Measurements from ENCODE around the gene PRELID2.
A peak's percentile ranks its signal among the peaks of the same experiment; 100 is the strongest.
"Not testable (repeated sequence)": the region's sequence is repeated elsewhere in the genome, so short reads cannot be mapped to it uniquely, and the experiment has no call there.

Gene PRELID2

DNA sequence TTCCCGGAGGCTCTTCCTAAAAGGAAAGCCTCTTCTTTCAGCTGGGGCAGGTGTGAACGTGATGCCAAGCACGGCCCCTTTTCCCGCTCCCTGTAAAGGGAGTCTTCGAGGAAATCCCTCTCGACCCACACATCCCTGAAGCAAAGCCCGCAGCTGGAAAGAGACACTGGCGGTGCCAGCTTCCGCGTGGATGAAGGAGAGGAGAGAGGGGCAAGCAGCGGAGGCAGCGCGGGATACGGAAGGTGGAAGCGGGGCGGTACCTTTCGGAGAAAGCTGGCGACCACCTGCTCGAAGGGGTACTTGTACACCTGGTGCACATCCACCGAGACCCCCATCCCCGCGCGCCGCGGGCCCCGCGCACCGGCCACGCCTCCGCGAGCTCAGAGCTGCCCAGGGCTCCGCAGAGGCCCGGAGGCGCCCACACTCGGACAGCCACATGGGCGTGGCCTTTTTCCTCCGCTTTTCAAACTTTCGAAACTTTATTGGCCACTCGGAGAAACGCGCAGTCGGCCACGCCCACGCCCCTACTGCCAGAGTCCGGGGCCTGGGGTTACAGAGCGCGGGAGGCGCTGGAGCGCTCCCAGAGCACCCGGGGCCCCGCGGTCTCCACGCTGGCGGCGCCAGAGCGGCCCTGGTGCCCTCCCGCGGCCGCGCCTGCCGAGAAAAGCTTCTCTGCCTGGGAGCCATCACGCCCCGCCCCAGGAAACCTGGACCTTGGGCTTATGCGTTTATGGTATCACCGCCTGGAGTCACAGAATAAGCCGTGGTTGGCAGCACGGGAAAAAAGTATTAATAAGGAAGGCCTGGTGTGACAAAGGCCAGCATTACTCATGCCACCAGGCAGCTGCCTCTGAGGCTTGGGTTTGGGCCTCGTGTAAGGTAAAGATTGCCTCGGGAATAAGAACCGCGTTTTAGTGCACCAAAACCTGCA, at the start of gene PRELID2:
Gene PRELID2 (minus strand): TSS at position 426 of the 931 bp plus-strand sequence. CDS start 91 bp downstream, at position 335.
- TF ChIP-seq, protein P1, sequence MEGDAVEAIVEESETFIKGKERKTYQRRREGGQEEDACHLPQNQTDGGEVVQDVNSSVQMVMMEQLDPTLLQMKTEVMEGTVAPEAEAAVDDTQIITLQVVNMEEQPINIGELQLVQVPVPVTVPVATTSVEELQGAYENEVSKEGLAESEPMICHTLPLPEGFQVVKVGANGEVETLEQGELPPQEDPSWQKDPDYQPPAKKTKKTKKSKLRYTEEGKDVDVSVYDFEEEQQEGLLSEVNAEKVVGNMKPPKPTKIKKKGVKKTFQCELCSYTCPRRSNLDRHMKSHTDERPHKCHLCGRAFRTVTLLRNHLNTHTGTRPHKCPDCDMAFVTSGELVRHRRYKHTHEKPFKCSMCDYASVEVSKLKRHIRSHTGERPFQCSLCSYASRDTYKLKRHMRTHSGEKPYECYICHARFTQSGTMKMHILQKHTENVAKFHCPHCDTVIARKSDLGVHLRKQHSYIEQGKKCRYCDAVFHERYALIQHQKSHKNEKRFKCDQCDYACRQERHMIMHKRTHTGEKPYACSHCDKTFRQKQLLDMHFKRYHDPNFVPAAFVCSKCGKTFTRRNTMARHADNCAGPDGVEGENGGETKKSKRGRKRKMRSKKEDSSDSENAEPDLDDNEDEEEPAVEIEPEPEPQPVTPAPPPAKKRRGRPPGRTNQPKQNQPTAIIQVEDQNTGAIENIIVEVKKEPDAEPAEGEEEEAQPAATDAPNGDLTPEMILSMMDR (conservative IDR thresholded peaks at IDR 0.05), result no peak; the same call in 1 of the 2 replicates
- H3K27ac ChIP-seq, result peak within 1 kb of the TSS; percentile 43; the same call in 1 of the 2 replicates

DNA sequence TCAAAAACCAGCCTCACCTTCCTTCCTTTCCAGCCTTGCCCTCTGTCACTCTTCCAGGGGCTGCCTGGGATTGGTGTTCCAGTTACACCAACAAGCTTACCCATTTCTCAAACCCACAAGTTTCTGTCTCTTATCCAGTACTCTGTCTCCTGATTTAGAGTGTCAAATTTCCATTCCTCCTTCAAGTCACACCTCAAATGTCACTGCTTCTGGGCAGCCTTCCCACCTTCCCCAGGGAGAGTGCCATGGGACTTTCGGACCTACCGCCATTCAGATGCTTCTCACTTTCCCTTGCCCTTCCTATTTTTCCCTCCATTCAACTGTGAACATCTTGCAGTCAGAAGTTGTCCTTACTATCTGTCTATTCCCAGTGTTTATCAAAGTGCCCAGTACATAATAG, 39.6 kb upstream of the PRELID2 start:
- no peak overlapping the region for H3K27ac ChIP-seq
- TF ChIP-seq, protein P1 (conservative IDR thresholded peaks at IDR 0.05), result no peak

DNA sequence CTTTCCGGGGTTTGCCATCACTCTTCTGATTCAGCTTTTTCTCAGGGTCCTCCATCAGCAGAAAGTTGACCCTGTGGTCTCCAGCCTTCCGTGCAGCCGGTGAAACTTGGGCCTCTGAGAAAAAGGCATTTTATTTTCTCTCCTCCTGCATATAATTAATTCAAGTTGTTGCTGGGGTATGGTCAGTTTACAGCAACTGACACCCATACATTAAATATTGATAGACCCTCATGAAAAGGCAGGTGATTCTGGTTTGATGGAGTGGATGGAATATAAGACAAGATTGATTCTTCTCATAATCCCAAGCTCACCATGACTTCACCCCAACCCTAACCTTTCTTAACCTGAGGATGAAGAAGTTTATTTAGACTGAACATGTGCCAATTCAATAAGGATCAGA, 37.8 kb upstream of the PRELID2 start, which contains the start of gene GRXCR2:
Gene GRXCR2 (minus strand): TSS at position 101 of the 400 bp plus-strand sequence. CDS start 46 bp downstream, at position 55.
- no peak within 1 kb of the TSS for H3K27ac ChIP-seq
- TF ChIP-seq, protein P1 (conservative IDR thresholded peaks at IDR 0.05), result no peak

- TF ChIP-seq, protein P1 (conservative IDR thresholded peaks at IDR 0.05), result no peak
- no peak overlapping the region for H3K27ac ChIP-seq
Observed at GRCh38 chr5:145872486-145872885, 37.3 kb upstream of the PRELID2 start.

GRCh38 chr5:145869753-145870152, 34.6 kb upstream of the PRELID2 start:
- TF ChIP-seq, protein P1 (conservative IDR thresholded peaks at IDR 0.05), result no peak
- H3K27ac ChIP-seq, result no peak overlapping the region

- H3K27ac ChIP-seq, result no peak overlapping the region
- TF ChIP-seq, protein P1 (conservative IDR thresholded peaks at IDR 0.05), result no peak
Observed at GRCh38 chr5:145867806-145868205, 32.7 kb upstream of the PRELID2 start.

DNA sequence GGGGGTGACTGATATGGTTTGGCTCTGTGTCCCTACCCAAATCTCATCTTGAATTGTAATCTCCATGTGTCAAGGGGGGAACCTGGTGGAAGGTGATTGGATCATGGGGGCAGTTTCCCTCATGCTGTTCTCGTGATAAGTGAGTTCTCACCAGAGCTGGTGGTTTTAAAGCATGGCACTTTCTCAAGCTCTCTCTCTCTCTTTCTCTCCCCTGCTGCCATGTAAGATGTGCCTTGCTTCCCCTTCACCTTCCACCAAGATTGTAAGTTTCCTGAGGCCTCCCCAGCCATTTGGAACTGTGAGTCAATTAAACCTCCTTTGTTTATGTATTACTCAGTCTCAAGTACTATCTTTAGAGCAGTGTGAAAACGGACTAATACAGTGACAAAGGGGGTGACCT, 29.3 kb upstream of the PRELID2 start:
- not testable (repeated sequence) for H3K27ac ChIP-seq

GRCh38 chr5:145863003-145863402, 27.9 kb upstream of the PRELID2 start:
- TF ChIP-seq, protein P1 (conservative IDR thresholded peaks at IDR 0.05), result no peak
- no peak overlapping the region for H3K27ac ChIP-seq

Measured in VCaP (cell line).